Measurements from ENCODE around the gene SLX4.

Gene SLX4

GRCh38 chr16:3561626-3562025 is 49.8 kb downstream of the SLX4 start:
- in situ Hi-C loops (cut with MboI; ENCODE audit: low sequenced_read_pairs), result no loop called here

GRCh38 chr16:3554351-3554928 is 57.0 kb downstream of the SLX4 start:
- in situ Hi-C loops (cut with MboI; ENCODE audit: low sequenced_read_pairs), result no loop called here

GRCh38 chr16:3553138-3553923 is 58.1 kb downstream of the SLX4 start:
- in situ Hi-C loops (cut with MboI; ENCODE audit: low sequenced_read_pairs), result no loop called here

- in situ Hi-C loops (cut with MboI; ENCODE audit: low sequenced_read_pairs), result no loop called here
Observed at GRCh38 chr16:3550851-3551847, 60.3 kb downstream of the SLX4 start.

- in situ Hi-C loops (cut with MboI; ENCODE audit: low sequenced_read_pairs), result no loop called here
Observed at GRCh38 chr16:3549906-3550305, 61.5 kb downstream of the SLX4 start.

- in situ Hi-C loops (cut with MboI; ENCODE audit: low sequenced_read_pairs), result no loop called here
Observed at GRCh38 chr16:3548859-3549258, 62.5 kb downstream of the SLX4 start.

GRCh38 chr16:3548445-3548844 is 63.0 kb downstream of the SLX4 start:
- in situ Hi-C loops (cut with MboI; ENCODE audit: low sequenced_read_pairs), result no loop called here

- in situ Hi-C loops (cut with MboI; ENCODE audit: low sequenced_read_pairs), result no loop called here
Observed at GRCh38 chr16:3546986-3547682, 64.3 kb downstream of the SLX4 start.

GRCh38 chr16:3542601-3543373 is 68.6 kb downstream of the SLX4 start:
- in situ Hi-C loops (cut with MboI; ENCODE audit: low sequenced_read_pairs), result no loop called here

- in situ Hi-C loops (cut with MboI; ENCODE audit: low sequenced_read_pairs), result no loop called here
Observed at GRCh38 chr16:3541527-3542155, 69.8 kb downstream of the SLX4 start.

- in situ Hi-C loops (cut with MboI; ENCODE audit: low sequenced_read_pairs), result no loop called here
Observed at GRCh38 chr16:3538222-3538621, 73.2 kb downstream of the SLX4 start.

- in situ Hi-C loops (cut with MboI; ENCODE audit: low sequenced_read_pairs), result no loop called here
Observed at GRCh38 chr16:3536851-3537250, 74.6 kb downstream of the SLX4 start.

GRCh38 chr16:3536271-3536731 is 75.1 kb downstream of the SLX4 start:
- in situ Hi-C loops (cut with MboI; ENCODE audit: low sequenced_read_pairs), result no loop called here

- in situ Hi-C loops (cut with MboI; ENCODE audit: low sequenced_read_pairs), result no loop called here
Observed at GRCh38 chr16:3534126-3534525, 77.3 kb downstream of the SLX4 start.

- in situ Hi-C loops (cut with MboI; ENCODE audit: low sequenced_read_pairs), result no loop called here
Observed at GRCh38 chr16:3532741-3533140, 78.7 kb downstream of the SLX4 start.

Data from HL-60/S4 treated with phorbol 12-myristate 13-acetate at 8.2 ng/mL for 4 days and 3 days (cell line).